Lower leg skin (tissue), 3 donors: ENCODE data around the gene HMSD.

Experiments
- CTCF ChIP-seq, 3 donors: fragments of 450-650 bp; IDR thresholded peaks; one replicate each; pipeline ENCODE4 v1.5.1; 2016; ENCODE audit warnings: antibody characterized with exemption in 3 of 3, mild to moderate bottlenecking in 3 of 3, moderate library complexity in 2 of 3
- POLR2A ChIP-seq, 2 donors: fragments of 450-650 bp; IDR thresholded peaks; one replicate each; pipeline ENCODE4 v1.6.1; 2016 to 2017; ENCODE audit warnings: antibody characterized with exemption in 2 of 2, mild to moderate bottlenecking in 1 of 2, moderate library complexity in 1 of 2

GRCh38 chr18:63903851-63904570 lies 45.1 kb upstream of the HMSD start:
- no peak for TF ChIP-seq CTCF (IDR thresholded peaks at IDR 0.05)
- no peak for TF ChIP-seq POLR2A (IDR thresholded peaks at IDR 0.05)
